Adrenal gland (tissue), 5 donors: ENCODE measurements around the gene TEKTIP1.
"Not testable (repeated sequence)": the region's sequence is repeated elsewhere in the genome, so short reads cannot be mapped to it uniquely, and the experiment has no call there.

Experiments used
- CTCF ChIP-seq, 6 experiments: fragments of 450-650 bp in 4 of 6; fragments of 200-600 bp in 2 of 6; sonication (generic) in 1 of 6; IDR thresholded peaks; 1 replicate in 5 of 6; 2 replicates in 1 of 6; pipeline versions ENCODE4 v1.5.1 to v1.8.0; 2016 to 2021; ENCODE audit warnings: antibody characterized with exemption in 6 of 6, mild to moderate bottlenecking in 2 of 6, moderate library complexity in 1 of 6
- POLR2A ChIP-seq, 2 donors: fragments of 450-650 bp; IDR thresholded peaks; one replicate each; pipeline ENCODE4 v1.6.1; 2017; ENCODE audit warnings: antibody characterized with exemption in 2 of 2, mild to moderate bottlenecking in 2 of 2, moderate library complexity in 1 of 2
- donor health status: DM: no; HTN: no; CAD: no.

- not testable (repeated sequence) for TF ChIP-seq CTCF, POLR2A (IDR thresholded peaks at IDR 0.05)
Measured at GRCh38 chr19:3508121-3508661, 30.8 kb upstream of the TEKTIP1 start.
